Esophagus (tissue), 2 donors: ENCODE measurements around the gene C1QTNF9. TPM values are rescaled to one million over a fixed set of nuclear protein-coding genes. Genes with fewer than 3 reads are reported as not detected.

Source experiments
- H3K27ac ChIP-seq, 2 donors: one replicate each; pipeline ENCODE4 v1.5.1; 2013; ENCODE audit warnings: low read depth in 2 of 2, mild to moderate bottlenecking in 2 of 2, inconsistent platforms in 1 of 2, low read length in 1 of 2, moderate library complexity in 1 of 2
- H3K27me3 ChIP-seq, 2 donors: one replicate each; pipeline ENCODE4 v1.6.1; 2013; ENCODE audit warnings: low read length in 2 of 2, control low read depth in 1 of 2, mild to moderate bottlenecking in 1 of 2; ENCODE audit not compliant: insufficient read depth in 2 of 2, control insufficient read depth in 1 of 2
- H3K36me3 ChIP-seq, 2 donors: one replicate each; pipeline ENCODE4 v1.6.1; 2013; ENCODE audit warnings: low read length in 1 of 2; ENCODE audit not compliant: control insufficient read depth in 2 of 2, insufficient read depth in 2 of 2
- H3K4me1 ChIP-seq, 2 donors: one replicate each; pipeline ENCODE4 v1.6.1; 2013; ENCODE audit warnings: low read length in 1 of 2; ENCODE audit not compliant: control insufficient read depth in 2 of 2, insufficient read depth in 2 of 2
- H3K4me3 ChIP-seq, 2 donors: one replicate each; pipeline ENCODE4 v1.5.1; 2013; ENCODE audit warnings: low read length in 2 of 2, mild to moderate bottlenecking in 2 of 2, low read depth in 1 of 2, moderate library complexity in 1 of 2
- H3K9me3 ChIP-seq, 2 donors: one replicate each; pipeline ENCODE4 v1.6.1; 2013; ENCODE audit warnings: mild to moderate bottlenecking in 2 of 2, low read depth in 1 of 2, low read length in 1 of 2, moderate library complexity in 1 of 2; ENCODE audit not compliant: control insufficient read depth in 2 of 2, insufficient read depth in 1 of 2
- whole genome bisulfite sequencing, 2 donors: extraction: QIAGEN DNeasy Blood & Tissue Kit; methylation state at CpG; one replicate each; pipeline ENCODE4 v1.1.7; 2013; 5-methylcytosine and 5-hydroxymethylcytosine counted together
- polyA plus RNA-seq, 2 donors: library from polyadenylated mRNA; stranded (reverse); fragments of 200-250 nt; gene quantifications; one replicate each; pipeline ENCODE4 v1.2.3, GENCODE V29; 2013
- donor health status: healthy with polysubstance abuse.
- donor health status: Bipolar disorder and iron deficiency.

C1QTNF9 gene
- polyA plus RNA-seq, 2 donors: 0.14 to 0.26 TPM

DNA sequence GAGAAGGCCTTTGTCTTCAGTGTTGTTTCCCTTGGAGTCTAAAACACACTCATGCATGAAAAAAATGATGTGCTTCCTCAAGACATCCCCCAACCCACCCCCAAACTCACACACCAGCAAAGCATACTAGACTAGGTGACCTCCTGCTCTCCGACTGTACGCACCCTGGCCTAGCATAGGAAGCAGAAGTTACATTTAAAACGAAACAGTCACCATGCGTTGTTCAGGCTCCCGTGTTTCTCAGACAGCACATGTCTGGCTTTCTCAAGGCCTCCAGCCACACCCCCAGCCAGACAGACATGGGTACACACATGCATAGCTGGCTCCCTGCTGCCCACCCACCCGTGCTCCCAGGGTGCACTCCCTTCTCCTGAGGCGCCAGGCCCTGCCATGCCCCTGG, 28.7 kb upstream of the C1QTNF9 start:
- 76 to 77% methylated on average over 7 of the region's 7 CpGs for WGBS, 2 donors
- H3K9me3 ChIP-seq: no peaks in the 10 kb centered on the region
- no peaks in the 10 kb centered on the region for H3K27me3 ChIP-seq
- H3K36me3 ChIP-seq: peaks cover 5 to 6% of the 10 kb centered on the region in 2 donors
- H3K4me3 ChIP-seq: no peak overlapping the region
- peaks cover 0 to 2% of the 10 kb centered on the region in 2 donors for H3K4me1 ChIP-seq
- H3K27ac ChIP-seq: no peak overlapping the region

DNA sequence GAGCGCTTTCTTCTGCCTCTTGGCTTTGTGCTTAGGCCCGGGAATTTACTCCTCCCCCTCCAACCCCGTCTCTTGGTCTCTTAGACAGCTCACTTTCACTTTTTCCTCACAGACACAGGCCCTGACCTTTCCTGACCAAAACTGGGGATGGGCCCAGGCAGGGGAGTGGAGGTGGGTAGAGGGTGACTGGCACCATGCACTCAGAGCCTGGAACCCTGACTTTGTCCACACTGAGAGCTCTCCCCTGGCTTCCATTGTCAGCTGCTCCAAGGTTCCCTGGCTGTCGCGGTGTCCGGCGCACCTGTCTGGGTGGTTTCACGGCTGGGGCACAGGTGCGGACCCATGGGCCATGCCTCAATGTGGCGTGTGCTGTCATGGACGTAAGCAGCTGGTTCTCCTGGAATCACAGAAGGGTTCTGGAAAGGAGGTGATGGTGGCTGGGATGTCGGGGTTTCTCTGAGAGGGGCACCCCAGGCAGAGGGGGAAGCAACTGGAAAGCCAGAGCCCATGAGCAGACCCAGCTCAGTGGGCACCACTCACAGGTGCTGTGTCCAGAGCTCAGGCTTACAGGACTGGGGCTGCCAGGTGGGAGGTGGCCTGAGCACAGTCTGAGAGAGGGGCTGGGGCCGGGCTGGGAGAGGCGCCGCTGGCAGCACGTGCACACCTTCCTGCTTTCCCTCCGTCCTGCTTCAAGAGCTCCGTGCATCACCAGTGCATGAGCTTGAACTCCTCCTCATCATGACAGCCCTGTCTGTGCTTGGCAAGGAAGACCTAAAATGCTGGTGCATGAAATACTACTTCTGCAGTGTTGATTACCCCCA, 28.0 kb upstream of the C1QTNF9 start:
- 86 to 91% methylated on average over 18 of the region's 18 CpGs for WGBS, 2 donors
- Histone ChIP-seq H3K36me3 (peaks cover 8 to 11% of the 10 kb centered on the region in 2 donors), H3K4me1 (peaks cover 0 to 2% of the 10 kb centered on the region in 2 donors), H3K27me3 (no peaks in the 10 kb centered on the region), H3K27ac (no peak overlapping the region), H3K9me3 (no peaks in the 10 kb centered on the region), H3K4me3 (no peak overlapping the region)

DNA sequence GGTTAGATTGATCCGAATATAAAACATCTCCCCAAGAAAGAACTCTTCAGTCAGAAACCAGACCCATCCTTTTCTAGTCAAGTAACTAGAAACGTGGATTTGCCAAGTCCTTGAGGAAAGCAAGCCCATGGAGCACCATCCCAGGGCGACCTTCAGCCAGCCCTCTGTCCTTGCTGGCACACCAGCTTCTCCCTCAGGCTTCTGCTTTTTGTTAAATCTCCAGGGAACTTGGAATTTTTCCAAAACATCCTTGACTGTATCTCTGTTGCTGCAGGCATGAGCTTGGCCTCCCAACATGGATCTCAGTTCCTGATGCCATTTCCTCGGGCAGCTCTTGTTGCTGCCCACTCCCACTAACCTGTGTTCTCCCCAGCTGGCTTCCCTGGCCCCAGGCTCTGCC, 27.1 kb upstream of the C1QTNF9 start:
- Histone ChIP-seq H3K27me3 (no peaks in the 10 kb centered on the region), H3K4me3 (no peak overlapping the region), H3K27ac (no peak overlapping the region), H3K4me1 (peaks cover 0 to 2% of the 10 kb centered on the region in 2 donors), H3K9me3 (no peaks in the 10 kb centered on the region), H3K36me3 (peaks cover 11 to 16% of the 10 kb centered on the region in 2 donors)
- 65 to 66% methylated on average over 4 of the region's 4 CpGs for WGBS, 2 donors

DNA sequence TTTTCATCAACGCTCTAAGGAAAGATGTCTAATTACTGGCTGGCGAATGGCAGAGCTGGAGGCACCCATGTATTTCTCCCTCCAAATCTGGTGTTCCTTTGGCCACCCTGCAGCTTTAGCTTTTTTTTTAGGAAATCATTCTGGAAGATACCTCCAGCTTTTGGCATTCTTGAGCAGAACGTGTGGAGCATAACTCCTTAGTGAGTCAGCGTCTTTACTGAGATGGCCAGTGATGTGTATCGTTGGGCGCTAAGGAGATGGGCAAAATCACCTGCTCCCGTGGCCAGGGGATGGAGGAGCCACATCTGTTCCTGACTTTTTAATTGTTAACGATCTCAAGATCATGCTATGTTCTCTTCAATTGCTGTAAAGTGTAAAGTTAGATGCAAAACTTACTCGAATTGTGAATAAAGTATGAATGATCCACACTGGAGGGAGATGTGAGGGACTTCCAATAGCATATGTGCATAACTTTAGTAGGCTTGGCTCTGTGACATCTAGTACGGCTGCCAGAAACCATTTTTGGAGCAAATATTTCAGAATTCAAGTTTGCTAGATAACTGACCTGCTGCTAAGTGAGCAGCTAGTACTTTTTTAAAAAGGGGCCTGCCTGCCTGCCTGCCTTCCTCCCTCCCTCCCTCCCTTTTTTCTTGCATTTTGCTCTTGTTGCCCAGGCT, 24.4 kb upstream of the C1QTNF9 start:
- WGBS, 2 donors: 89 to 92% methylated on average over 10 of the region's 10 CpGs
- H3K36me3 ChIP-seq: peaks cover 16% of the 10 kb centered on the region in 2 donors

DNA sequence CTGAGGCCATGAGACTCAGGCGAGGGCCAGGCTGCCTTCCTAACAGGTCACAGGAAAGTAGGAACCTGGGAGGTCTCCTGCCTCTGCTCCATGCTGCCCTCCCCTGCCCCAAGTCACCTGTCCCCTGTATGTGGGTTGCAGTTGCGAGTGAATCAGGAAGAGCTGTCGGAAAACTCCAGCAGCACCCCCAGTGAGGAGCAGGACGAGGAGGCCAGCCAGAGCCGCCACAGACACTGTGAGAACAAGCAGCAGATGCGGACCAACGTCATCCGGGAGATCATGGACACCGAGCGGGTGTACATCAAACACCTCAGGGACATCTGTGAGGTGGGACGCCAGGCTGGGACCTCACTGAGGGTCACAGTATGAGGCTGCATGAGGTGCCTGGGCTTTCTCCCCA, 22.8 kb upstream of the C1QTNF9 start:
- 89 to 95% methylated on average over 11 of the region's 11 CpGs for WGBS, 2 donors
- no peaks in the 10 kb centered on the region for H3K4me1 ChIP-seq
- H3K4me3 ChIP-seq: no peak overlapping the region
- H3K27me3 ChIP-seq: no peaks in the 10 kb centered on the region
- H3K9me3 ChIP-seq: no peaks in the 10 kb centered on the region
- peaks cover 15 to 22% of the 10 kb centered on the region in 2 donors for H3K36me3 ChIP-seq
- no peak overlapping the region for H3K27ac ChIP-seq

More for the DNA sequence above, 24.4 kb upstream of the C1QTNF9 start:
- Histone ChIP-seq H3K4me1 (no peaks in the 10 kb centered on the region), H3K27ac (no peak overlapping the region), H3K9me3 (no peaks in the 10 kb centered on the region), H3K27me3 (no peaks in the 10 kb centered on the region), H3K4me3 (no peak overlapping the region)

DNA sequence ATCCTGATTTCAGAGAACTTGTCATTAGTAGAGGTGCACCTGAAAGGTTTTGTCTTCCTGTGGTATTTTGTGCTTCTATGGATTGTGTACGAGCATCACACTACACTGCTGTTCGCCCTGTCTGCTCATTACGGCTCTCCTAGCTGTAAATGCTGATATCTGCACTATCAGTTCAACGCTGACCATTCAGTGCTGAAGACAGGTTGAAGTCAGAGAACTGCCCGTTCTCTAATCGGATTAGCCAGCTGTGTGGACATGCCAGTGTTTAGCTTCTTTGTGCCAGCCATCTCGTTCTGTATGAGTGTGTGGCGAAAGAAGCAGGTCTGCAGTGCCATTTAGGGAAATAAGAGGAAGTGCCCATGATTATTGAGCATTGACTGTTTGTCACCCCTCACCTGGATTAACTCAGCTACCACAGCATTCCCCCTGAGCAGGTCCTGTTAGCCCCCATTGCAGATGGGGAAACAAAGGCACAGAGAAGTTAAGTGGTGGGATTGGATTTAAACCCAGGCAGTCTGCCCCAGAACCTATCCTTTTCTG, 21.6 kb upstream of the C1QTNF9 start:
- no peaks in the 10 kb centered on the region for H3K4me1 ChIP-seq
- H3K9me3 ChIP-seq: no peaks in the 10 kb centered on the region
- peaks cover 18 to 22% of the 10 kb centered on the region in 2 donors for H3K36me3 ChIP-seq
- H3K4me3 ChIP-seq: no peak overlapping the region
- WGBS, 2 donors: 87 to 92% methylated on average over 8 of the region's 8 CpGs
- H3K27me3 ChIP-seq: no peaks in the 10 kb centered on the region
- no peak overlapping the region for H3K27ac ChIP-seq

DNA sequence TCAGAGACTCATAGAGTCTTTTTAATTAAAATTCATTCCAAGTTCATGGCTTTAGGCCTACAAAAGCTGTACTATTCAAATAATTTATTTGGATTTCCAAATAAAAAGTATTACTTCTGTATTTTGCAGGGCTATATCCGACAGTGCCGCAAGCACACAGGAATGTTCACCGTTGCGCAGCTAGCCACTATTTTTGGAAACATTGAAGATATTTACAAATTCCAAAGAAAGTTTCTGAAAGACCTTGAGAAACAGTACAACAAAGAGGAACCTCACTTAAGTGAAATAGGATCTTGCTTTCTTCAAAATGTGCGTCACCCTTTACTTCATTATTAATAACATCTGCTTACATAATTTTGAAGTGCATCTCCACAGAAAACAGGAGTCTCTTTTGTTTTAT, 20.5 kb upstream of the C1QTNF9 start:
- Histone ChIP-seq H3K36me3 (peaks cover 18 to 25% of the 10 kb centered on the region in 2 donors), H3K27me3 (no peaks in the 10 kb centered on the region), H3K9me3 (no peaks in the 10 kb centered on the region), H3K4me1 (no peaks in the 10 kb centered on the region), H3K27ac (no peak overlapping the region), H3K4me3 (no peak overlapping the region)
- WGBS, 2 donors: 82 to 86% methylated on average over 5 of the region's 5 CpGs

DNA sequence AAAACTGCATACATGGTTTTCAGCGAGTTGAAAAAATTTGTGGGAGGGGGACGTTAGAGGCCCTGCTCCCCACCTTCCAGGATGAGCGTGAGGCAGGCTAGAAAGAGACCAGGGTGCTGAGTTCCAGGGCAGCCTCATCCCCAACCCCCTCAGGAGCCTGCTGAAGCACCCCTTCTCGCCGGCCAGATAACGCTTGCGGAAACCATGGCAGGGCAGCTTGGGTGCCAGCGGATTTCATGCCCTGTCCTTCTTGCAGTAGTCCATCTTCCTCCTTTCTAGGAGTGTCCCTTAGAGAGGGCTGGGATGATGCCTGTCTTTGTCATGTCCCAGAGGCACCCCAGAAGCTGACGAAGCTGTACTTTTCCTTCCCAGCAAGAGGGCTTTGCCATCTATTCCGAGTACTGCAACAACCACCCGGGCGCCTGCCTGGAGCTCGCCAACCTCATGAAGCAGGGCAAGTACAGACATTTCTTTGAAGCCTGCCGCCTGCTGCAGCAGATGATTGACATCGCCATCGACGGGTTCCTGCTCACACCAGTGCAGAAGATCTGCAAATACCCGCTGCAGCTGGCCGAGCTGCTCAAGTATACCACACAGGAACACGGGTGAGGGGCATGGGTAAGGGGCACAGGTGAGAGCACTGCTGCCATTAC, 19.0 kb upstream of the C1QTNF9 start:
- 91 to 93% methylated on average over 20 of the region's 20 CpGs for WGBS, 2 donors
- H3K4me3 ChIP-seq: no peak overlapping the region
- H3K9me3 ChIP-seq: no peaks in the 10 kb centered on the region
- peaks cover 19 to 20% of the 10 kb centered on the region in 2 donors for H3K36me3 ChIP-seq
- no peaks in the 10 kb centered on the region for H3K4me1 ChIP-seq
- no peaks in the 10 kb centered on the region for H3K27me3 ChIP-seq
- H3K27ac ChIP-seq: no peak overlapping the region

DNA sequence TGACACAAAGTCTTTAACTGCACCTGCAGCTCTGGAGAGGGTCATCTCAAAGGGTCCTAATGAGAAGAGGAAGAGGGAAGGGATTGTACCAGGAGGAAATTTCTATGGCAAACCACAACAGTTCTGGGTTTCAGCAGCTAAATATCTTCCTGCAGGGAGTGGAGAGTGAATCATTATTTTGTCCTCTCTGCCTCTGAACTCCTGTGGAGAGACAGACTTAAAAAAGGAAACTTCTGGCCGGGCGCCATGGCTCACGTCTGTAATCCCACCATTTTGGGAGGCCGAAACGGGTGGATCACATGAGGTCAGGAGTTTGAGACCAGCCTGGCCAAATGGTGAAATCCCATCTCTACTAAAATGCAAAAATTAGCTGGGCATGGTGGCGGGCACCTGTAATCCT, 16.9 kb upstream of the C1QTNF9 start:
- H3K4me3 ChIP-seq: no peak overlapping the region
- no peaks in the 10 kb centered on the region for H3K4me1 ChIP-seq
- H3K27ac ChIP-seq: no peak overlapping the region
- H3K9me3 ChIP-seq: no peaks in the 10 kb centered on the region
- H3K36me3 ChIP-seq: peaks cover 8 to 18% of the 10 kb centered on the region in 2 donors
- no peaks in the 10 kb centered on the region for H3K27me3 ChIP-seq
- WGBS, 2 donors: 88 to 92% methylated on average over 6 of the region's 6 CpGs
